H1 (cell line): Measurements from ENCODE around the gene FAM171A1. TPM values are rescaled to one million over a fixed set of nuclear protein-coding genes. Genes with fewer than 3 reads are reported as not detected.

Experiments
- CTCF ChIA-PET: fragments of 300-600 bp; sonication (Branson Sonifier 250); formaldehyde crosslinking; loops from one replicate; lab custom pipeline; 2021; ENCODE audit not compliant: partially characterized antibody; lab: Charles Lee
- POLR2A ChIA-PET: fragments of 300-600 bp; sonication (Branson Sonifier 250); formaldehyde crosslinking; loops from one replicate; lab custom pipeline; 2021; ENCODE audit warnings: inconsistent platforms; ENCODE audit not compliant: partially characterized antibody; lab: Charles Lee
- DNase-seq, 2 experiments: peaks; one replicate each; pipeline versions ENCODE4 v3.0.0 to v3.0.0-alpha.2; 2010 to 2022; ENCODE audit warnings: low spot score in 2 of 2, low read depth in 1 of 2, mixed read lengths in 1 of 2
- FAIRE-seq: peaks from 2 replicates; lab custom pipeline; 2011; peaks lifted over from hg19 to GRCh38; lab: Jason Lieb, UNC
- H2AFZ ChIP-seq: 2 replicates; pipeline ENCODE4 v1.8.1; 2012; ENCODE audit warnings: low read length, inconsistent platforms
- H2AK5ac ChIP-seq: 2 replicates; pipeline ENCODE4 v1.6.1; 2013; ENCODE audit warnings: low read depth, low read length
- H2BK120ac ChIP-seq: replicated peaks from 2 replicates; pipeline ENCODE3; 2013; ENCODE audit warnings: low read depth, low read length, inconsistent platforms
- H2BK12ac ChIP-seq: 2 replicates; pipeline ENCODE4 v1.6.1; 2013; ENCODE audit warnings: low read depth, low read length
- H2BK15ac ChIP-seq: 2 replicates; pipeline ENCODE4 v1.6.1; 2013; ENCODE audit warnings: low read length
- H2BK20ac ChIP-seq: 2 replicates; pipeline ENCODE4 v1.6.1; 2013; ENCODE audit warnings: low read length
- H2BK5ac ChIP-seq: 2 replicates; pipeline ENCODE4 v1.6.1; 2013; ENCODE audit warnings: low read depth, low read length
- H3K14ac ChIP-seq: 2 replicates; pipeline ENCODE4 v1.6.1; 2013; ENCODE audit warnings: inconsistent platforms; ENCODE audit not compliant: insufficient read length
- H3K18ac ChIP-seq: 2 replicates; pipeline ENCODE4 v1.6.1; 2013; ENCODE audit warnings: low read length; ENCODE audit errors: extremely low read depth
- H3K23ac ChIP-seq: 2 replicates; pipeline ENCODE4 v1.6.1; 2013; ENCODE audit warnings: inconsistent platforms; ENCODE audit not compliant: insufficient read length
- H3K23me2 ChIP-seq: 2 replicates; pipeline ENCODE4 v1.6.1; 2013; ENCODE audit warnings: low read depth, low read length
- H3K27ac ChIP-seq: 2 replicates; pipeline ENCODE4 v1.6.1; 2011; ENCODE audit warnings: low read depth, low read length, inconsistent platforms
- H3K27me3 ChIP-seq, 4 experiments: replicated peaks in 1 of 4; 1 replicate in 1 of 4; 2 replicates in 3 of 4; pipeline versions ENCODE4 v1.6.1 to v1.8.1; 2011 to 2013; ENCODE audit warnings: low read length in 3 of 4, mild to moderate bottlenecking in 3 of 4, inconsistent platforms in 2 of 4, mixed read lengths in 2 of 4, moderate library complexity in 1 of 4; ENCODE audit not compliant: control insufficient read depth in 3 of 4, insufficient read depth in 3 of 4; ENCODE audit errors: extremely low read depth in 1 of 4
- H3K36me3 ChIP-seq, 4 experiments: 2 replicates each; pipeline versions ENCODE4 v1.6.1 to v1.8.1; 2011 to 2013; ENCODE audit warnings: mild to moderate bottlenecking in 4 of 4, low read length in 3 of 4, moderate library complexity in 2 of 4, control low read depth in 1 of 4, inconsistent platforms in 1 of 4; ENCODE audit not compliant: insufficient read depth in 4 of 4, control insufficient read depth in 2 of 4
- H3K4ac ChIP-seq: replicated peaks from 2 replicates; pipeline ENCODE3; 2013; ENCODE audit warnings: low read length, low read depth, mixed read lengths, inconsistent platforms; ENCODE audit not compliant: insufficient read length
- H3K4me1 ChIP-seq, 4 experiments: replicated peaks in 1 of 4; 1 replicate in 1 of 4; 2 replicates in 3 of 4; pipeline versions ENCODE4 v1.6.1 to v1.8.1; 2011 to 2013; ENCODE audit warnings: low read length in 3 of 4, inconsistent platforms in 2 of 4, mixed read lengths in 1 of 4; ENCODE audit not compliant: insufficient read depth in 4 of 4, control insufficient read depth in 3 of 4
- H3K4me2 ChIP-seq, 2 experiments: 2 replicates each; pipeline versions ENCODE4 v1.6.1 to v1.8.1; 2011 to 2013; ENCODE audit warnings: low read depth in 2 of 2, low read length in 2 of 2, control low read depth in 1 of 2, inconsistent platforms in 1 of 2, mild to moderate bottlenecking in 1 of 2; ENCODE audit not compliant: insufficient read depth in 1 of 2
- H3K4me3 ChIP-seq, 4 experiments: fragments of 200-600, 300-600 bp in 1 of 4; sonication (generic), shearing (Covaris generic), sonication (Bioruptor Twin) in 1 of 4; 2 replicates each; pipeline versions ENCODE4 v1.5.1 to v1.8.1; 2011 to 2016; ENCODE audit warnings: low read length in 4 of 4, low read depth in 3 of 4, control low read depth in 2 of 4, inconsistent platforms in 2 of 4, mild to moderate bottlenecking in 2 of 4, mixed read lengths in 1 of 4, moderate library complexity in 1 of 4; ENCODE audit not compliant: insufficient read depth in 2 of 4; ENCODE audit errors: extremely low read depth in 1 of 4
- H3K56ac ChIP-seq: replicated peaks from 2 replicates; pipeline ENCODE3; 2013; ENCODE audit warnings: low read depth, mild to moderate bottlenecking, mixed read lengths, low read length, inconsistent platforms; ENCODE audit not compliant: insufficient read length
- H3K79me1 ChIP-seq: 2 replicates; pipeline ENCODE4 v1.6.1; 2013; ENCODE audit warnings: low read depth, low read length, control low read depth
- H3K79me2 ChIP-seq, 2 experiments: 2 replicates each; pipeline versions ENCODE4 v1.6.1 to v1.8.1; 2012 to 2013; ENCODE audit warnings: low read length in 2 of 2, mild to moderate bottlenecking in 2 of 2, inconsistent platforms in 1 of 2; ENCODE audit not compliant: insufficient read depth in 2 of 2, control insufficient read depth in 1 of 2
- H3K9ac ChIP-seq, 4 experiments: replicated peaks in 1 of 4; 1 replicate in 1 of 4; 2 replicates in 3 of 4; pipeline versions ENCODE4 v1.6.1 to v1.8.1; 2011 to 2013; ENCODE audit warnings: low read depth in 3 of 4, low read length in 3 of 4, control low read depth in 2 of 4, mild to moderate bottlenecking in 2 of 4, moderate library complexity in 2 of 4, inconsistent platforms in 1 of 4; ENCODE audit errors: extremely low read depth in 1 of 4
- H3K9me3 ChIP-seq, 2 experiments: 2 replicates each; pipeline versions ENCODE4 v1.6.1 to v1.8.1; 2012 to 2013; ENCODE audit warnings: mild to moderate bottlenecking in 2 of 2, moderate library complexity in 2 of 2, control low read depth in 1 of 2, inconsistent platforms in 1 of 2, low read depth in 1 of 2, low read length in 1 of 2, mixed read lengths in 1 of 2; ENCODE audit not compliant: insufficient read depth in 2 of 2
- H4K20me1 ChIP-seq, 2 experiments: replicated peaks in 1 of 2; 2 replicates each; pipeline versions ENCODE3 to v1.8.1; 2011 to 2013; ENCODE audit warnings: inconsistent platforms in 2 of 2, low read length in 2 of 2, mild to moderate bottlenecking in 1 of 2; ENCODE audit not compliant: insufficient read depth in 2 of 2, control insufficient read depth in 1 of 2
- H4K5ac ChIP-seq: 2 replicates; pipeline ENCODE4 v1.6.1; 2013; ENCODE audit warnings: low read length, low read depth, mixed read lengths, inconsistent platforms; ENCODE audit not compliant: insufficient read length
- H4K8ac ChIP-seq: 2 replicates; pipeline ENCODE4 v1.8.0; 2013; ENCODE audit warnings: mild to moderate bottlenecking, moderate library complexity, low read length, inconsistent platforms; ENCODE audit not compliant: insufficient read depth; ENCODE audit errors: extremely low read depth
- H4K91ac ChIP-seq: replicated peaks from 2 replicates; pipeline ENCODE3; 2013; ENCODE audit warnings: low read length, mixed read lengths, inconsistent platforms; ENCODE audit not compliant: insufficient read length
- RAD21 ChIP-seq, 2 experiments: IDR thresholded peaks in 1 of 2; conservative IDR thresholded peaks in 1 of 2; 2 replicates each; pipeline ENCODE4 v1.6.1; 2011; ENCODE audit warnings: low read depth in 2 of 2, low read length in 2 of 2, improper control_type of control experiment in 1 of 2, inconsistent platforms in 1 of 2, mild to moderate bottlenecking in 1 of 2, moderate library complexity in 1 of 2
- SIRT6 ChIP-seq: IDR thresholded peaks from one replicate; pipeline ENCODE4 v1.7.1; 2012; ENCODE audit warnings: low read length, inconsistent platforms
- WGBS, 2 experiments: shearing (Covaris generic) in 1 of 2; methylation state at CpG; one replicate each; pipeline versions ENCODE4 v1.1.6 to v1.1.7; 2013 to 2015; ENCODE audit warnings: low lambda C conversion rate in 2 of 2, mixed read lengths in 2 of 2, inconsistent platforms in 1 of 2, low coverage in 1 of 2, missing lambda C conversion rate in 1 of 2; ENCODE audit not compliant: insufficient replicate concordance in 2 of 2, insufficient coverage in 1 of 2, insufficient read length in 1 of 2; ENCODE audit errors: extremely low coverage in 1 of 2, missing lambda C conversion rate in 1 of 2; 5-methylcytosine and 5-hydroxymethylcytosine counted together
- polyA plus RNA-seq, 7 experiments: library from polyadenylated mRNA; depleted of rRNA in 3 of 7; stranded (reverse) in 5 of 7; unstranded in 2 of 7; fragments of >200 nt in 5 of 7; fragments of 200-250 nt in 2 of 7; gene quantifications; 1 replicate in 5 of 7; 2 replicates in 1 of 7; 4 replicates in 1 of 7; pipeline versions ENCODE4 v1.2.1 to v1.2.3, GENCODE V29; 2011 to 2013; ENCODE audit warnings: missing spikeins in 2 of 7, mixed read lengths in 2 of 7
- total RNA-seq: library from RNA; stranded (reverse); fragmentation: NEBNext Ultra II Directional; extraction: Animal tissue kit (Norgen Biotek cat#: 25700); gene quantifications from 2 replicates; pipeline ENCODE4 v1.2.1, GENCODE V29; 2021
- TF ChIP-seq, protein P1 (sequence below): IDR thresholded peaks from 2 replicates; pipeline ENCODE4 v1.6.1; 2012; ENCODE audit warnings: low read length, inconsistent platforms

FAM171A1 gene
- total and polyA plus RNA-seq, 2 of the 8 experiments (the other 6 are each of a cell fraction or from before 2014, with no cell fraction given) = 26.6 to 42.1 TPM

DNA sequence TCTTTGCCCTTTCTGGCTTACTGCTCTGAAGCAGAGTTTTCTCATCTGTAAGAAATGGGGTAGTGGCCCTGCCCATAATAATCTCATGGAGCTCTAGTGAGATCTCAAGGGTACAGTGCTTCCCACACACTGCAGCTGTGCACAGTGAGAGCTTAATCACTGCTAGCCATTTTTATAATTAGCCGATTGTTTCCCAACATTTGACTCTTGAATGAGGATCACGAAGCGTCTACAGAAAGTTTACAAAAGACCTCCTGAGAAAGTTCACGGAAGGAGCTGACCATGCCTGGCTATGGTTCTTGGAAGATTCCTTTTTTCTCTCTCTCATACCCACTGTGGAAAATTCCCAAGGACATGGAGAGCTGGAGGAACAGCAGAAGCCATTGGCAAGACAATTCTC, 70.4 kb downstream of the FAM171A1 start:
- Histone ChIP-seq H3K23ac (no peak overlapping the region), H3K9me3 (no peaks in the 10 kb centered on the region), H4K5ac (no peak overlapping the region), H3K4me2 (no peak overlapping the region), H2BK15ac (no peak overlapping the region), H3K23me2 (no peaks in the 10 kb centered on the region), H3K79me1 (no peaks in the 10 kb centered on the region; the same call in 1 of the 2 replicates), H2BK120ac (no peak overlapping the region), H3K18ac (no peak overlapping the region), H4K91ac (no peak overlapping the region), H3K9ac (no peak overlapping the region), H2BK5ac (no peak overlapping the region), H2AK5ac (no peak overlapping the region), H2BK20ac (no peak overlapping the region), H3K14ac (no peak overlapping the region), H3K36me3 (no peaks in the 10 kb centered on the region), H2AFZ (no peak overlapping the region), H4K20me1 (no peaks in the 10 kb centered on the region), H3K56ac (no peak overlapping the region), H3K27me3 (no peaks in the 10 kb centered on the region), H3K4me3 (no peak overlapping the region), H2BK12ac (no peak overlapping the region), H3K4me1 (no peaks in the 10 kb centered on the region), H4K8ac (no peak overlapping the region), H3K4ac (no peak overlapping the region), H3K79me2 (0 out of 4 replicates have a peak, but pooled peaks cover 0 to 1% of the 10 kb centered on the region in 2 experiments), H3K27ac (no peak overlapping the region)
- CTCF ChIA-PET = interaction anchor here (1.0 to 4.0 kb wide), 18 partner anchors 10 to 194 kb away, joined by 3 to 23 read pairs (median 4); no protein-coding TSS in a partner anchor
- TF ChIP-seq, protein P1, sequence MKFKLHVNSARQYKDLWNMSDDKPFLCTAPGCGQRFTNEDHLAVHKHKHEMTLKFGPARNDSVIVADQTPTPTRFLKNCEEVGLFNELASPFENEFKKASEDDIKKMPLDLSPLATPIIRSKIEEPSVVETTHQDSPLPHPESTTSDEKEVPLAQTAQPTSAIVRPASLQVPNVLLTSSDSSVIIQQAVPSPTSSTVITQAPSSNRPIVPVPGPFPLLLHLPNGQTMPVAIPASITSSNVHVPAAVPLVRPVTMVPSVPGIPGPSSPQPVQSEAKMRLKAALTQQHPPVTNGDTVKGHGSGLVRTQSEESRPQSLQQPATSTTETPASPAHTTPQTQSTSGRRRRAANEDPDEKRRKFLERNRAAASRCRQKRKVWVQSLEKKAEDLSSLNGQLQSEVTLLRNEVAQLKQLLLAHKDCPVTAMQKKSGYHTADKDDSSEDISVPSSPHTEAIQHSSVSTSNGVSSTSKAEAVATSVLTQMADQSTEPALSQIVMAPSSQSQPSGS = no peak
- no peak for TF ChIP-seq SIRT6
- no peak for TF ChIP-seq RAD21 (IDR thresholded peaks at IDR 0.05 in 1 of 2, conservative IDR thresholded peaks at IDR 0.05 in 1 of 2; ENCODE audit: low read depth in 2 of 2, low read length in 2 of 2)
- DNase-seq (no peak), FAIRE-seq (no peak)
- 94% methylated on average over 4 of the region's 4 CpGs; no CpG with 5 or more reads in 1 of the 2 experiments for whole genome bisulfite sequencing, 2 experiments
- POLR2A ChIA-PET = no interaction called here
